Skin of body (tissue), 2 donors: Measurements from ENCODE around the gene TMCO1. TPM values are rescaled to one million over a fixed set of nuclear protein-coding genes. Genes with fewer than 3 reads are reported as not detected.
"Not testable (repeated sequence)": the region's sequence is repeated elsewhere in the genome, so short reads cannot be mapped to it uniquely, and the experiment has no call there.

Experiments used
- DNase-seq: peaks from one replicate; lab custom pipeline; 2025; lab: John Stamatoyannopoulos, UW
- total RNA-seq: library from RNA; depleted of rRNA; stranded (reverse); fragments of >200 nt; gene quantifications from one replicate; pipeline ENCODE4 v1.2.3, GENCODE V29; 2014

Gene TMCO1
- total RNA-seq, 1 donor from 2014 or later: 37.0 TPM

DNA sequence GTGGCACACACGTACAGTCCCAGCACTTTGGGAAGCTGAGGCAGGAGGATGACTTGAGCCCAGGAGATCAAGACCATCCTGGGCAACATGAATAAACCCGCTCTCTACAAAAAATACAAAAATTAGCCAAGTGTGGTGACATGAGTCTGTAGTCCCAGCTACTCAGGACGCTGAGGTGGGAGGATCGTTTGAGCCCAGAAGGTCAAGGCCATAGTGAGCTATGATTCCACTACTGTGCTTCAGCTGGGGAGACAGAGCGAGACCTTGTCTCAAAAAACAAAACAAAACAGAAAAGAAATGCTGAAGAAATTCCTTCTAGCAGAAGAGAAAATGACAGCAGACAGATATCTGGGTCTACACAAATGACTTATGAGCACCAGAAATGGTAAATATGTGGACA is 80.6 kb downstream of the TMCO1 start:
- no peak for DNase-seq

DNA sequence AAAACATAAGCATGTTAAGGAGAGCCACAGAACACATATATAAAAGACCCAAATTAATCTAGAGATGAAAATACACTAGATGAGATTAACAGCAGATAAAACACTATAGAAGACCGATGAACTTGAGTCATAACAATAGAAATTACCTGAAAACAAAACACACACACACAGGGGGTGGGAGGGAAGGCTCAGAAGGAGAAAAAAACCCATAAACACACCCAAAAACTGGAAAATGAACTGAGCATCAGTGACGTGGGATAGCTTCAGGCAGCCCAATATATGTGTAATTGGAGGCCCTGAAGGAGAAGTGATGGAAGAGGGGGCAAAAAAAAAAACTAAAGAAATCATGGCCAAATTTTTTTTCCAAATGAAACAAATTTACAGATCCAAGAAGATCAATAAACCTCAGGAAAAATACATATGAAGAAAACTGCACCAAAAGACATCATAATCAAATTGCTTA is 81.7 kb downstream of the TMCO1 start:
- no peak for DNase-seq

DNA sequence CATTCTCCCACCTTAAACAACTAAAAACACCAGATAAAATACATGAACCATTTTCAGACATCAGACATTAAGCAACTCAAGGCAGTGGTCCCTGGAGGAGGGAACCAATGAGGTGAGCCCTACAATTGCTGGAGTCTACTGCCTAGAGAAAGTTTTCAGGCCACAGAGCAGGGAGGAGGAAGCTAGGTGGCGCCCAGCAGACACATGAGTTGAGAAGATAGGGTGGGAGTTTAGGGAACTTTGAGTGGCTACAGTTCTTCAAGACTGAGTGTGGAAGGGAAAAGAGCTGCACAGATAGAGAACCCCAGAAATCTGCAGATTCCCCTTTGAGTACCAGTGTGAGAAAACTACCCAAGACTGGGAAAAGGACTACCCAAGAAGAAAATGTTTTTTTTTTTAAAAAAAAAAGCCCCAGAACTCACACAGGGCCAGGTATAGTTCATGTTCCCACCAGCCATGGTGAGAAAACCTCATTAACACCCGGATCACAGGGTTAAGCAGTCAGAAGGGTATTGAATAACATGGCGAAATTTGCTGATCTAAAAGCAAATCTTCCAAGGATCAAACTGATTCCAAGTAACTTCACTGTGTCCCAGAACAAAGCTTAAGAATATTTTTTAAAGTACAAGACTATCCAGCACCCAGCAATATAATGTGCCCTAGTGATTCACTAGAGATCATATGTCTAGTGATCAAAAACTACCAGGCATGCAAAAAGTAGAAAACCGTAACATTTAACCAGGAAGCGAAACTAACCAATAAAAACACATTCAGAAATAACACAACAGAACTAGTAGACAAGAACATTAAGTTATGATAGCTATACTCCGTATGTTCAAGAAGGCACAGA is 82.3 kb downstream of the TMCO1 start:
- DNase-seq: no peak

DNA sequence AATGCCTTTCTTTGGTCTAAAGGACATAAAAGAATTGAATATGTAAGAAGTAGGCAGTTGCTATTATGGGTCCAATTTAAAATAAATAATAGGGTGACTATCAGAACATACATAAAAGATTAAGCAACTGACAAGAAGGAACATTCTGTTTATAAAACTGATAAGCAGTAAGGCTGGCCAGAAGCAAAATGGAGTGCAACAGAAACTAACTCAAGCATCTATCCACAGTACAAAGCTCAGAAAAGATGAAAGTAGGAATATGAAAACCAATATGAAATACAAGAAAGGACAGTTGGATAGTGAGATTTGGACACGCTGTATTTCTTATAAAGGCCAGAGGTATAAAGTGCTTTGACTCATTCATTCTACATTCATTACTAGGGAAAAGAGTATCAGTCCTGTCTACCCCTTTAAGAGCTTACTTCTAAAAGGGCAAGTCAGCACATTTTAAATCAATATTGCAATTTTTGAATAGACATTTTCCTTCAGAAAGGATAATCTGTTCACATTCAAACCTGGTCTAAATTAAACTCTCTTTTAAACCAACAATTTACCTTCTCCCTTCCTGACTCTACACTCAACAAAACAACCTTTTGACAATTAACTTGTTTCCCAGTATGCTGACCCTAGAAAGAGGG is 84.7 kb downstream of the TMCO1 start:
- no peak for DNase-seq

DNA sequence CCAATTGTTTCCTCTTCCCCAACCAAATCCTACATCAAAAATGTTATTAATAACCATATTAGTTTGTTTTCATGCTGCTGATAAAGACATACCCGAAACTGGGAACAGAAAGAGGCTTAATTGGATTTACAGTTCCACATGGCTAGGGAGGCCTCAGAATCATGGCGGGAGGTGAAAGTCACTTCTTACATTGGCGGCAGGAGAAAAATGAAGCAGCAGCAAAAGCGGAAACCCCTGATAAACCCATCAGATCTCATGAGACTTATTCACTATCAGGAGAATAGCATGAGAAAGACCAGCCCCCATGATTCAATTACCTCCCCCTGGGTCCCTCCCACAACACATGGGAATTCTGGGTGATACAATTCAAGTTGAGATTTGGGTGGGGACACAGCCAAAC is 87.9 kb downstream of the TMCO1 start:
- not testable (repeated sequence) for DNase-seq

DNA sequence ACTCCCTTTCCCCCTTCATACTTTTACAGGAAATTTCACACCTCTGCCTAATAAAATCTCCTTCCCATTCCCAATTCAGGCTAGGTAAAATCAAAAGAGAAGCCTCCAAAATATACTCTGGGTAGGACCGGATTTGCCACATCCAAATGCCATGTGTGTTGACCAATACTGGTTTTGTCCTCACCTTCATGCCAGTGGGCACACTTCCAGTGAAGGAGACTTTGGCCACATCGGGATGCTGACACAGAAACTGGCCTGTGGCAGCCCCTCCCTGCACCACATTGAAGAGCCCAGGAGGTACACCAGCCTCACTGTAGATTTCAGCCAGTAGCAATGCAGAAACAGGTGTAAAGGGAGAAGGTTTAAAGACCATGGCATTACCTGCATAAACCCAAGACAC is 88.4 kb downstream of the TMCO1 start:
- no peak for DNase-seq

GRCh38 chr1:165679282-165680036 is 89.2 kb downstream of the TMCO1 start:
- no peak for DNase-seq

DNA sequence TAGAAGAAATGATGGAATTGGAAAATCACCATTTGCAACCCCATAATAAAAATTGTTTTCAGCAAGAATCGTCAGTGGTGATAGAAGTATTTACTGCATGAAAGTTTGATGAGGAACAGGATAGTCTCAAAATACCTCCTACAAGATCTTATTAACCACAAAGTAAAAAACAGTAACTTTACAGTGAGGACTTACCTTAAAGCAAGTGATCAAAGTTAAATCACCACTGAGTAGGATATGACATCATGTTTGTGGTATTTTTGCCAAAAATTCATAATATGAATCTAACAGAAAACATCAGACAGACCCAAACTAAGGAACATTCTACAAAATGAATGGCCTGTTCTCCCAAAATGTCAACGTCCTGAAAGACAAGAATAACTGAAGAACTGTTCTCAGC is 90.2 kb downstream of the TMCO1 start:
- no peak for DNase-seq

Other genes with a start within 250 kb of the TMCO1 start
- not detected for gene LRRC52, start 224.9 kb downstream of the TMCO1 start, total RNA-seq
- gene MGST3, start 137.6 kb downstream of the TMCO1 start, total RNA-seq: 111 TPM
- 101 TPM for gene ALDH9A1, start 70.3 kb downstream of the TMCO1 start, total RNA-seq
- 27.0 TPM for gene UCK2, start 58.7 kb upstream of the TMCO1 start, total RNA-seq